ENCODE data around the gene TLNRD1. TPM values are rescaled to one million over a fixed set of nuclear protein-coding genes. Genes with fewer than 3 reads are reported as not detected.

TLNRD1 gene
- total RNA-seq, 4 donors from 2014 or later = 17.0 to 31.9 (median 25.9) TPM

GRCh38 chr15:80978685-80979329 lies 21.9 kb upstream of the TLNRD1 start:
- H3K4me1 ChIP-seq = peaks cover 0 to 33% (median 4%) of the 10 kb centered on the region in 3 donors
- peaks cover 0 to 64% of the 10 kb centered on the region in 2 donors for H3K36me3 ChIP-seq
- H3K27ac ChIP-seq = no peak overlapping the region
- ATAC-seq = no peak
- H3K9me3 ChIP-seq = no peaks in the 10 kb centered on the region
- no peak for TF ChIP-seq EP300 (IDR thresholded peaks at IDR 0.05)
- TF ChIP-seq CTCF (IDR thresholded peaks at IDR 0.05) = no peak
- no peak for TF ChIP-seq POLR2AphosphoS5 (IDR thresholded peaks at IDR 0.05)
- TF ChIP-seq POLR2A (IDR thresholded peaks at IDR 0.05) = no peak
- 84 to 88% methylated on average over 5 to 7 of the region's 7 CpGs for WGBS, 2 donors (ENCODE audit: low coverage in 1 of 2)
- no peaks in the 10 kb centered on the region for H3K27me3 ChIP-seq
- no peak overlapping the region for H3K4me3 ChIP-seq

- WGBS, 2 donors (ENCODE audit: low coverage in 1 of 2) = 65 to 79% methylated on average over 8 of the region's 8 CpGs
- H3K4me3 ChIP-seq = no peak overlapping the region
- no peak for ATAC-seq
- no peak for TF ChIP-seq POLR2AphosphoS5 (IDR thresholded peaks at IDR 0.05)
- TF ChIP-seq POLR2A (IDR thresholded peaks at IDR 0.05) = no peak
- TF ChIP-seq CTCF (IDR thresholded peaks at IDR 0.05) = no peak
- TF ChIP-seq EP300 (IDR thresholded peaks at IDR 0.05) = no peak
- no peaks in the 10 kb centered on the region for H3K9me3 ChIP-seq
- peaks cover 0 to 64% of the 10 kb centered on the region in 2 donors for H3K36me3 ChIP-seq
- peaks cover 0 to 33% (median 4%) of the 10 kb centered on the region in 3 donors for H3K4me1 ChIP-seq
- H3K27me3 ChIP-seq = no peaks in the 10 kb centered on the region
- H3K27ac ChIP-seq = no peak overlapping the region
Observed at GRCh38 chr15:80979538-80980200, 21.1 kb upstream of the TLNRD1 start.

GRCh38 chr15:80982205-80982604 lies 18.5 kb upstream of the TLNRD1 start:
- Histone ChIP-seq H3K4me3 (no peak overlapping the region), H3K4me1 (peaks cover 0 to 43% (median 9%) of the 10 kb centered on the region in 3 donors), H3K27ac (no peak overlapping the region), H3K9me3 (no peaks in the 10 kb centered on the region), H3K36me3 (peaks cover 0 to 52% of the 10 kb centered on the region in 2 donors), H3K27me3 (no peaks in the 10 kb centered on the region)
- TF ChIP-seq POLR2A (IDR thresholded peaks at IDR 0.05) = no peak
- no peak for TF ChIP-seq CTCF (IDR thresholded peaks at IDR 0.05)
- TF ChIP-seq EP300 (IDR thresholded peaks at IDR 0.05) = no peak
- no peak for TF ChIP-seq POLR2AphosphoS5 (IDR thresholded peaks at IDR 0.05)
- 64 to 86% methylated on average over 1 to 2 of the region's 2 CpGs for WGBS, 2 donors (ENCODE audit: low coverage in 1 of 2)
- no peak for ATAC-seq

- Histone ChIP-seq H3K4me3 (no peak overlapping the region), H3K36me3 (peaks cover 0 to 47% of the 10 kb centered on the region in 2 donors), H3K27ac (no peak overlapping the region), H3K27me3 (no peaks in the 10 kb centered on the region), H3K9me3 (no peaks in the 10 kb centered on the region), H3K4me1 (peaks cover 0 to 43% (median 8%) of the 10 kb centered on the region in 3 donors)
- WGBS, 2 donors (ENCODE audit: low coverage in 1 of 2) = 75 to 98% methylated on average over 4 to 5 of the region's 5 CpGs
- TF ChIP-seq POLR2A (IDR thresholded peaks at IDR 0.05) (no peak), EP300 (IDR thresholded peaks at IDR 0.05) (no peak), POLR2AphosphoS5 (IDR thresholded peaks at IDR 0.05) (no peak), CTCF (IDR thresholded peaks at IDR 0.05) (no peak)
- ATAC-seq = no peak
Observed at GRCh38 chr15:80982839-80983238, 17.9 kb upstream of the TLNRD1 start.

Data from gastroesophageal sphincter (tissue), 4 donors.